K562 (cell line): ENCODE data around the gene ZBTB7A. TPM values are rescaled to one million over a fixed set of nuclear protein-coding genes. Genes with fewer than 3 reads are reported as not detected.
"Not testable (repeated sequence)": the region's sequence is repeated elsewhere in the genome, so short reads cannot be mapped to it uniquely, and the experiment has no call there.

Experiments
- ATAC-seq: fragments of 200-7000 bp; cut with Tn5 transposase; 3 replicates; pipeline ENCODE4 v1.9.1; 2020; ENCODE audit warnings: moderate library complexity
- BruUV-seq: library from RNA; stranded (reverse); fragments of 400-500 nt; replicated peaks from 2 replicates; lab custom pipeline; 2021; lab: Mats Ljungman, UMichigan
- CTCF ChIA-PET: fragments of 300-600 bp; formaldehyde crosslinking; extraction: SDS; loops from one replicate; lab custom pipeline; 2021; ENCODE audit warnings: low intra/inter-chr PET ratio; lab: Yijun Ruan, JAX
- POLR2A ChIA-PET: fragments of 300-600, 350-650 bp; sonication (Branson Sonifier 250); formaldehyde crosslinking; extraction: SDS; loops from one replicate; lab custom pipeline; 2021; ENCODE audit warnings: antibody characterized with exemption, inconsistent platforms; lab: Yijun Ruan, JAX
- DNase-seq, 4 experiments: peaks; one replicate each; pipeline versions ENCODE4 v3.0.0 to v3.0.0-alpha.2; 2011 to 2018; ENCODE audit warnings: low spot score in 3 of 4, mixed read lengths in 3 of 4; ENCODE audit errors: extremely low read depth in 1 of 4
- FAIRE-seq: peaks from 2 replicates; lab custom pipeline; 2011; peaks lifted over from hg19 to GRCh38; lab: Jason Lieb, UNC
- H2AFZ ChIP-seq: 2 replicates; pipeline ENCODE4 v1.6.0; 2011; ENCODE audit warnings: low read depth, low read length, control low read depth, inconsistent platforms
- H3K27ac ChIP-seq: fragments of 200-600 bp; 3 replicates; pipeline ENCODE4 v1.8.0; 2011; ENCODE audit warnings: low read depth, mild to moderate bottlenecking, control low read depth, inconsistent platforms, low read length, moderate library complexity, mixed read lengths; ENCODE audit errors: extremely low read depth
- H3K27me3 ChIP-seq, 2 experiments: fragments of 300-600 bp in 1 of 2; 2 replicates in 1 of 2; 3 replicates in 1 of 2; pipeline versions ENCODE4 v1.6.0 to v1.8.0; 2011; ENCODE audit warnings: inconsistent platforms in 2 of 2, low read length in 2 of 2, mild to moderate bottlenecking in 1 of 2, mixed read lengths in 1 of 2, moderate library complexity in 1 of 2; ENCODE audit not compliant: control insufficient read depth in 2 of 2, insufficient read depth in 2 of 2
- H3K36me3 ChIP-seq: fragments of 300-600 bp; 3 replicates; pipeline ENCODE4 v1.8.0; 2011; ENCODE audit warnings: mild to moderate bottlenecking, low read length, inconsistent platforms; ENCODE audit not compliant: control insufficient read depth, insufficient read depth
- H3K4me1 ChIP-seq, 2 experiments: fragments of 200-600 bp in 1 of 2; replicated peaks in 1 of 2; 2 replicates in 1 of 2; 3 replicates in 1 of 2; pipeline versions ENCODE4 v1.5.1 to v1.8.0; 2011; ENCODE audit warnings: inconsistent platforms in 2 of 2, low read length in 2 of 2, mild to moderate bottlenecking in 1 of 2, mixed read lengths in 1 of 2, moderate library complexity in 1 of 2; ENCODE audit not compliant: control insufficient read depth in 2 of 2, insufficient read depth in 2 of 2
- H3K4me2 ChIP-seq: 2 replicates; pipeline ENCODE4 v1.6.1; 2011; ENCODE audit warnings: low read length, control low read depth, inconsistent platforms, mixed read lengths; ENCODE audit not compliant: insufficient read depth
- H3K4me3 ChIP-seq: fragments of 200-600 bp; sonication (generic), shearing (Covaris generic); 2 replicates; pipeline ENCODE4 v1.5.1; 2016; ENCODE audit warnings: control low read depth, inconsistent platforms
- H3K79me2 ChIP-seq: fragments of 200-600 bp; 3 replicates; pipeline ENCODE4 v1.8.0; 2011; ENCODE audit warnings: low read length, inconsistent platforms; ENCODE audit not compliant: control insufficient read depth, insufficient read depth
- H3K9ac ChIP-seq, 2 experiments: 2 replicates each; pipeline versions ENCODE4 v1.6.0 to v1.6.1; 2011; ENCODE audit warnings: low read depth in 2 of 2, low read length in 2 of 2, control low read depth in 1 of 2, inconsistent platforms in 1 of 2, mild to moderate bottlenecking in 1 of 2, mixed read lengths in 1 of 2; ENCODE audit not compliant: insufficient read depth in 1 of 2
- H3K9me1 ChIP-seq: one replicate; pipeline ENCODE4 v1.6.0; 2011; ENCODE audit warnings: inconsistent platforms, mild to moderate bottlenecking, low read length, moderate library complexity; ENCODE audit not compliant: control insufficient read depth, insufficient read depth
- H3K9me3 ChIP-seq: replicated peaks from 2 replicates; pipeline ENCODE4 v1.5.1; 2011; ENCODE audit warnings: low read depth, low read length, inconsistent platforms; ENCODE audit not compliant: control insufficient read depth, insufficient read depth
- H4K20me1 ChIP-seq: replicated peaks from 2 replicates; pipeline ENCODE4 v1.6.1; 2011; ENCODE audit warnings: low read length, inconsistent platforms, mixed read lengths; ENCODE audit not compliant: control insufficient read depth, insufficient read depth
- PCBP1 ChIP-seq: fragments of 200-400 bp; formaldehyde crosslinking; IDR thresholded peaks from 2 replicates; pipeline ENCODE4 v1.6.1; 2018; ENCODE audit warnings: mild to moderate bottlenecking, low read depth, low read length; ENCODE audit not compliant: poor library complexity, severe bottlenecking
- SPI1 ChIP-seq: IDR thresholded peaks from 2 replicates; pipeline ENCODE4 v1.6.1; 2011; ENCODE audit warnings: low read depth, low read length, control low read depth, borderline replicate concordance
- WGBS: fragments of 100-300 bp; shearing (Covaris generic); methylation state at CpG from one replicate; pipeline ENCODE4 v1.1.6; 2016; ENCODE audit warnings: low coverage, mixed read lengths; ENCODE audit not compliant: insufficient coverage; ENCODE audit errors: missing lambda C conversion rate; 5-methylcytosine and 5-hydroxymethylcytosine counted together
- in situ Hi-C: fragments of 300-500 bp; cut with MboI; formaldehyde crosslinking; loops from 4 replicates; pipeline ENCODE4 v1.15.0; 2018; ENCODE audit warnings: inconsistent platforms, mixed read lengths
- intact Hi-C: fragments of 100-400 bp; cut with micrococcal nuclease; formaldehyde crosslinking; loops from 2 replicates; pipeline ENCODE4 v1.14.2; 2022
- polyA plus RNA-seq, 8 experiments: library from polyadenylated mRNA; depleted of rRNA in 4 of 8; stranded (reverse) in 5 of 8; unstranded in 3 of 8; fragments of >200 nt; fragmentation: Nextera tagmentation in 2 of 8; fragmentation: Illumina TruSeq in 1 of 8; extraction: Ambion mirVana in 2 of 8; extraction: Trizol in 1 of 8; gene quantifications; 2 replicates each; pipeline versions ENCODE4 v1.2.1 to v1.2.3, GENCODE V29; 2011 to 2014; ENCODE audit warnings: inconsistent platforms in 1 of 8, missing spikeins in 1 of 8
- total RNA-seq, 7 experiments: library from RNA; depleted of rRNA in 6 of 7; stranded (reverse); fragments of >200 nt in 6 of 7; fragmentation: Illumina TruSeq in 2 of 7; extraction: Trizol in 2 of 7; gene quantifications; 2 replicates each; pipeline versions ENCODE4 v1.2.1 to v1.2.3, GENCODE V29; 2011 to 2021; ENCODE audit warnings: low replicate concordance in 1 of 7

ZBTB7A gene
- total and polyA plus RNA-seq, 9 of the 15 experiments (the other 6 are each of a cell fraction or from before 2014, with no cell fraction given): 0.11 to 34.0 (median 4.6) TPM

DNA sequence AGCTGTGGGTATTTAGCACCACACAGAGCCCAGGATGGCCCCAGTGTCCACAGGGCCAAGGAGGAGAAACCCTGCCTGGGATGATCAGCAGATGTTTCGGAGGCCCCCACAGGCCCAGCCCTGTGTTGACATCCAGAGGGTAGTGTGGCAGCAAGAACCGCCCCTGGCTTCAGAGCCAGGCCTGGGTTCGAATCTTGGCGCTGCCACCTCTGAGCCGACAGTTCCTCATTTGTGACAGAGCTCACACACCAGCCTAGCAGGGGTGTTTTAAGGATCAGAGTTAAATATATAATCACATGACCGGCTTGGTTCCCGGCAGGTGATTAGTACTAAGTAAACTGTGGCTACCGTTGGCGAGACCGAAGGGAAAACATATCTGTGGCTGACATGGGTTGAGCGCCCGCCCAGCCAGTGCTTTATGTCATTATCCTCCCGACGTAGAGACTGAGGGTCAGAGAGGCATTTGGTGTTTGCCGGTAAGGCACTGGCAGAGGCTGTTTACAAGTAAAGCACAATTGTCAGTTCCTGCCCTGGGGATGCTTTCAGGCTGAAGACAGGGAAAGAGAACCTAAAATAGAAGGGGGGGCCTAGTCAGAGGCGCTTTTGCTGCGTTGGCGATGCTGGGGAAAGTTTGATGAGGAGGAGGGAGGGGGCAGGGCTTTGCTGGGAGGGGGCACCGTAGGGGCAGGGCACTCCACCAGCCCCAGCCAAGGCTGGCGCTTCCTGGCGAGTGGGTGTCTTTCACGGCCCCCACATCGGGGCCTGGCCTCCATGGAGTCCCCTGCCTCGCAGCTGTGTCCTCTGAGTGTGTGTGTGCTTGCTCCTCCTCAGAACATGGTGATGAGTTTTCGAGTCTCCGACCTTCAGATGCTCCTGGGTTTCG lies 54.4 kb downstream of the ZBTB7A start:
- ChIA-PET CTCF (no interaction called here), POLR2A (interaction anchor here (0.7 kb wide), 1 partner anchor 234 kb away, joined by 3 read pairs; no protein-coding TSS in a partner anchor)
- Histone ChIP-seq H4K20me1 (peaks cover 44% of the 10 kb centered on the region), H3K4me1 (peaks cover 11 to 79% of the 10 kb centered on the region in 2 experiments; a peak in 4 of 5 replicates), H3K9me1 (no peaks in the 10 kb centered on the region), H3K36me3 (peaks cover 59% of the 10 kb centered on the region; the same call in 1 of the 3 replicates), H3K79me2 (peaks cover 50% of the 10 kb centered on the region), H3K9ac (peak overlapping the region in 1 of 2 experiments; percentile 19; a peak in 1 of 4 replicates), H3K9me3 (no peaks in the 10 kb centered on the region), H3K4me2 (no peak overlapping the region), H2AFZ (no peak overlapping the region), H3K27me3 (no peaks in the 10 kb centered on the region), H3K27ac (no peak overlapping the region), H3K4me3 (no peak overlapping the region)
- intact Hi-C loops: no loop called here
- no TSS peak for BruUV-seq
- DNase-seq (no peak), ATAC-seq (no peak), FAIRE-seq (no peak)
- WGBS: 84% methylated on average over 26 of the region's 27 CpGs
- TF ChIP-seq SPI1: 0 out of 2 replicates have a peak, but pooled peaks have one; percentile 40
- TF ChIP-seq PCBP1: no peak
- in situ Hi-C loops: no loop called here

DNA sequence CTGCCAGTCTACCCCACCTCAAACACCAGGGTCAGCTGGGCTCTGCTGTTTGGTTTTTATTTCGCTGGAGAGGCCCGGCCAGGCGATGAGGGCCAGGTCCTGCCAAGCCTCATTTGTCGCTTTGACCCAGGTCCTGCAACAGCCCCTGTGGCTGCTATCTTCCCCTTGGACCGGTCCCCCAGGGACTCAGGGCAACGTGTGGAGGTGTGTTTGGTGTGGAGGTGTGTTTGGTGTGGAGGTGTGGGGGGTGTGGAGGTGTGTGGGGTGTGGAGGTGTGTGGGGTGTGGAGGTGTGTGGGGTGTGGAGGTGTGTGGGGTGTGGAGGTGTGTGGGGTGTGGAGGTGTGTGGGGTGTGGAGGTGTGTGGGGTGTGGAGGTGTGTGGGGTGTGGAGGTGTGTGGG lies 55.3 kb downstream of the ZBTB7A start:
- CTCF ChIA-PET, H3K9me3 ChIP-seq, H3K4me2 ChIP-seq, H3K9me1 ChIP-seq, ATAC-seq, H3K27me3 ChIP-seq, intact Hi-C loops, H2AFZ ChIP-seq, H3K4me3 ChIP-seq, FAIRE-seq, H3K27ac ChIP-seq, BruUV-seq, DNase-seq, in situ Hi-C loops: not testable (repeated sequence)
- 84% methylated on average over 6 of the region's 6 CpGs for WGBS
- POLR2A ChIA-PET: interaction anchor here (0.6 to 1.8 kb wide), 4 partner anchors 26 to 727 kb away, joined by 3 to 4 read pairs (median 3); partner anchors contain the start of gene EEF2
- Histone ChIP-seq H3K79me2 (peaks cover 54% of the 10 kb centered on the region), H3K36me3 (peaks cover 55% of the 10 kb centered on the region; the same call in 1 of the 3 replicates), H4K20me1 (peaks cover 43% of the 10 kb centered on the region), H3K4me1 (peaks cover 14 to 77% of the 10 kb centered on the region in 2 experiments; a peak in 4 of 5 replicates), H3K9ac (peak overlapping the region in 1 of 2 experiments; percentile 75; a peak in 2 of 4 replicates)
